ENCODE data around the gene NPC1L1. TPM values are rescaled to one million over a fixed set of nuclear protein-coding genes. Genes with fewer than 3 reads are reported as not detected.
"Not testable (repeated sequence)": the region's sequence is repeated elsewhere in the genome, so short reads cannot be mapped to it uniquely, and the experiment has no call there.

The NPC1L1 gene
- total RNA-seq, 1 experiment from 2014 or later, result 6.5 TPM

DNA sequence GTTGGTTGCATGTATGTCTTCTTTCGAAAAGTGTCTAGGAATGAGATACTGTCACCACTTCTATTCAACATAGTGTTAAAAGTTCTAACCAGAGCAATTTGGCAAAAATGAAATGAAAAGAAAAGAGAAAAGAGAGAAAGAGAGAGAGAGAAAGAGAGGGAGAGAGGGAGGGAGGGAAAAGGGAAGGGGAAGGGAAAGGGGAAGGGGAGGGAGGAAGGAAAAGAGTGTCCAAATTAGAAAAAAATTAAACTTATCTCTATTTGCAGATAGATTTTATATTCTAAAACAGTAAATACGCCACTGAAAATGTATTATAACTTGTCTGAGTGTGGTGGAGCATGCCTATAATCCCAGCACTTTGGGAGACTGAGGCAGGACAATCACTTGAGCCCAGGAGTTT is 16.4 kb upstream of the NPC1L1 start:
- no peaks in the 10 kb centered on the region for H3K27me3 ChIP-seq (replicated peaks; ENCODE audit: control insufficient read depth, insufficient read depth, low read length)
- ChIA-PET POLR2A (no interaction called here), CTCF (no interaction called here)
- Mint-ChIP-seq H3K27ac (ENCODE audit: unreplicated experiment) (no peak overlapping the region), H3K36me3 (ENCODE audit: insufficient read depth, unreplicated experiment) (peaks cover 12% of the 10 kb centered on the region), H3K27me3 (ENCODE audit: insufficient read depth, unreplicated experiment) (no peaks in the 10 kb centered on the region), H3K9me3 (ENCODE audit: unreplicated experiment) (no peaks in the 10 kb centered on the region), H3K4me3 (ENCODE audit: unreplicated experiment) (no peak overlapping the region), H3K4me1 (ENCODE audit: low read depth, unreplicated experiment) (peaks cover 7% of the 10 kb centered on the region)
- no peaks in the 10 kb centered on the region for H3K36me3 ChIP-seq (ENCODE audit: control insufficient read depth, insufficient read depth, low read length)
- intact Hi-C loops (cut with micrococcal nuclease; ENCODE audit: unreplicated experiment), result no loop called here
- no peaks in the 10 kb centered on the region for H3K9me3 ChIP-seq
- DNase-seq, result no peak
- H3K4me1 ChIP-seq, result peaks cover 17% of the 10 kb centered on the region
- BruUV-seq (replicated peaks), result no TSS peak
- TF ChIP-seq, protein P1, sequence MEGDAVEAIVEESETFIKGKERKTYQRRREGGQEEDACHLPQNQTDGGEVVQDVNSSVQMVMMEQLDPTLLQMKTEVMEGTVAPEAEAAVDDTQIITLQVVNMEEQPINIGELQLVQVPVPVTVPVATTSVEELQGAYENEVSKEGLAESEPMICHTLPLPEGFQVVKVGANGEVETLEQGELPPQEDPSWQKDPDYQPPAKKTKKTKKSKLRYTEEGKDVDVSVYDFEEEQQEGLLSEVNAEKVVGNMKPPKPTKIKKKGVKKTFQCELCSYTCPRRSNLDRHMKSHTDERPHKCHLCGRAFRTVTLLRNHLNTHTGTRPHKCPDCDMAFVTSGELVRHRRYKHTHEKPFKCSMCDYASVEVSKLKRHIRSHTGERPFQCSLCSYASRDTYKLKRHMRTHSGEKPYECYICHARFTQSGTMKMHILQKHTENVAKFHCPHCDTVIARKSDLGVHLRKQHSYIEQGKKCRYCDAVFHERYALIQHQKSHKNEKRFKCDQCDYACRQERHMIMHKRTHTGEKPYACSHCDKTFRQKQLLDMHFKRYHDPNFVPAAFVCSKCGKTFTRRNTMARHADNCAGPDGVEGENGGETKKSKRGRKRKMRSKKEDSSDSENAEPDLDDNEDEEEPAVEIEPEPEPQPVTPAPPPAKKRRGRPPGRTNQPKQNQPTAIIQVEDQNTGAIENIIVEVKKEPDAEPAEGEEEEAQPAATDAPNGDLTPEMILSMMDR (IDR thresholded peaks at IDR 0.05; ENCODE audit: insufficient read depth in 1 of 2, low read depth in 1 of 2, low read length in 1 of 2, severe bottlenecking in 1 of 2, unreplicated experiment in 1 of 2), result no peak
- no peak overlapping the region for H3K4me3 ChIP-seq (ENCODE audit: low read depth, low read length)

DNA sequence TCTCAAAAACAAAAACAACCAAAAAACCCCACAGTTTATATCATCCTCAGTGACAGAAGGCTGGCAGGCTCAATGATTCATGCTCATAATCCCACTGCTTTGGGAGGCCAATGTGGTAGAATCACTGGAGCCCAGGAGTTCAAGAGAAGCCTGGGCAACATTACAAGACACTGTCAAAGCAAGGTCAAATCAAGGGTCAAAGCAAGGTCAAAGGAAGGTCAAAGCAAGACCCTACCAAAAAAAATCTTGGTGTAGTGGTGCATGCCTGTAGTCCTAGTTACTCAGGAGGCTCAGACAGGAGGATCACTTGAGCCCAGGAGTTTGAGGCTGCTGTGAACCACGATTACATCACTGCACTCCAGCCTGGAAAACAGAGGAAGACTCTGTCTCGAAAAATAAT is 14.2 kb upstream of the NPC1L1 start:
- Histone ChIP-seq H3K4me3 (ENCODE audit: low read depth, low read length) (no peak overlapping the region), H3K4me1 (no peaks in the 10 kb centered on the region), H3K36me3 (ENCODE audit: control insufficient read depth, insufficient read depth, low read length) (no peaks in the 10 kb centered on the region), H3K9me3 (no peaks in the 10 kb centered on the region), H3K27me3 (replicated peaks; ENCODE audit: control insufficient read depth, insufficient read depth, low read length) (no peaks in the 10 kb centered on the region)
- ChIA-PET CTCF (no interaction called here), POLR2A (no interaction called here)
- Mint-ChIP-seq H3K36me3 (ENCODE audit: insufficient read depth, unreplicated experiment) (peaks cover 6% of the 10 kb centered on the region), H3K4me3 (ENCODE audit: unreplicated experiment) (no peak overlapping the region), H3K27ac (ENCODE audit: unreplicated experiment) (no peak overlapping the region), H3K9me3 (ENCODE audit: unreplicated experiment) (no peaks in the 10 kb centered on the region), H3K27me3 (ENCODE audit: insufficient read depth, unreplicated experiment) (no peaks in the 10 kb centered on the region), H3K4me1 (ENCODE audit: low read depth, unreplicated experiment) (no peaks in the 10 kb centered on the region)
- TF ChIP-seq, protein P1 (IDR thresholded peaks at IDR 0.05; ENCODE audit: insufficient read depth in 1 of 2, low read depth in 1 of 2, low read length in 1 of 2, severe bottlenecking in 1 of 2, unreplicated experiment in 1 of 2), result no peak
- intact Hi-C loops (cut with micrococcal nuclease; ENCODE audit: unreplicated experiment), result no loop called here
- BruUV-seq (replicated peaks), result no TSS peak
- DNase-seq, result no peak

DNA sequence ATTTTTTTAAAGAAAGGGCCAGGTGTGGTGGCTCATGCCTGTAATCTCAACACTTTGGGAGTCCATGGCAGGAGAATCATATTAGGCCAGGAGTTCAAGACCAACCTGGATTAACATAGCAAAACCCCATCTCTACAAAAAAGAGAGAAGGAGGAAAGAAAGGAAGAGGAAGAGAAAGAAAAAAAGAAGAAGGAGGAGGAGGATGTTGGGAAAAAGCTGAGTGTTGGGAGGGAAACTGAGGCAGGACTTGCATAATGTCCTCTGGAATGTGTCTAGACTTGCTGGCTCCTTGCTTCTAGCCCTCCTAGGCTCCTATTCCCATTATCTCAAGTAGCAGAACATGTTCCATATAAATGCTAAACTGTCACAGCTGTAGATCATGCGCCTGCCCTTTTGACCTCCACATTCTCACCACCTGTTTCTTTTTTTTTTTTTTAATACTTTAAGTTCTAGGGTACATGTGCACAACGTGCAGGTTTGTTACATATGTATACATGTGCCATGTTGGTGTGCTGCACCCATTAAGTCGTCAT is 11.4 kb upstream of the NPC1L1 start:
- POLR2A ChIA-PET; H3K4me3 Mint-ChIP-seq (ENCODE audit: unreplicated experiment); intact Hi-C loops (cut with micrococcal nuclease; ENCODE audit: unreplicated experiment): not testable (repeated sequence)

DNA sequence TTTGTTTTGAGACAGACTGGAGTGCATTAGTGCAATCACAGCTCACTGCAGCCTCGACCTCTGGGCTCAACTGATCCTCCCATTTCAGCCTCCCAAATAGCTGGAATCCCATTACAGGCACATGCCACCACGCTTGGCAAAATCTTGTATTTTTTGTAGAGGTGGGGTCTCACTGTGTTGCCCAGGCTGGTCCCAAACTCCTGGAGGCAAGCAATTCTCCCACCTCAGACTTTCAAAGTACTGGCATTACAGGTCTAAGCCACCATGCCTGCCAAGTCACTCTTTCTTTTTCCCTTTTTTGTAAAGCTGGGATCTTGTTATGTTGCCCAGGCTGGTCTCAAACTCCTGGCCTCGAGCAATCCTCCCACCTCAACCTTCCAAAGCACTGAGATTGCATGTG is 8.3 kb upstream of the NPC1L1 start:
- Mint-ChIP-seq H3K36me3 (ENCODE audit: insufficient read depth, unreplicated experiment) (no peaks in the 10 kb centered on the region), H3K27ac (ENCODE audit: unreplicated experiment) (no peak overlapping the region), H3K4me1 (ENCODE audit: low read depth, unreplicated experiment) (peaks cover 9% of the 10 kb centered on the region), H3K9me3 (ENCODE audit: unreplicated experiment) (no peaks in the 10 kb centered on the region), H3K4me3 (ENCODE audit: unreplicated experiment) (no peak overlapping the region), H3K27me3 (ENCODE audit: insufficient read depth, unreplicated experiment) (no peaks in the 10 kb centered on the region)
- Histone ChIP-seq H3K27me3 (replicated peaks; ENCODE audit: control insufficient read depth, insufficient read depth, low read length) (no peaks in the 10 kb centered on the region), H3K4me1 (no peaks in the 10 kb centered on the region), H3K36me3 (ENCODE audit: control insufficient read depth, insufficient read depth, low read length) (no peaks in the 10 kb centered on the region), H3K9me3 (no peaks in the 10 kb centered on the region), H3K4me3 (ENCODE audit: low read depth, low read length) (no peak overlapping the region)
- intact Hi-C loops (cut with micrococcal nuclease; ENCODE audit: unreplicated experiment), result no loop called here
- ChIA-PET CTCF (no interaction called here), POLR2A (no interaction called here)
- no TSS peak for BruUV-seq (replicated peaks)
- TF ChIP-seq, protein P1 (IDR thresholded peaks at IDR 0.05; ENCODE audit: insufficient read depth in 1 of 2, low read depth in 1 of 2, low read length in 1 of 2, severe bottlenecking in 1 of 2, unreplicated experiment in 1 of 2), result no peak
- no peak for DNase-seq

More for the DNA sequence above, 11.4 kb upstream of the NPC1L1 start:
- not testable (repeated sequence) for H3K27me3 Mint-ChIP-seq (ENCODE audit: insufficient read depth, unreplicated experiment); H3K4me1 ChIP-seq; H3K9me3 ChIP-seq; H3K27ac Mint-ChIP-seq (ENCODE audit: unreplicated experiment); H3K27me3 ChIP-seq (replicated peaks; ENCODE audit: control insufficient read depth, insufficient read depth, low read length); H3K4me1 Mint-ChIP-seq (ENCODE audit: low read depth, unreplicated experiment); DNase-seq; H3K9me3 Mint-ChIP-seq (ENCODE audit: unreplicated experiment); H3K36me3 Mint-ChIP-seq (ENCODE audit: insufficient read depth, unreplicated experiment); BruUV-seq (replicated peaks); H3K36me3 ChIP-seq (ENCODE audit: control insufficient read depth, insufficient read depth, low read length); H3K4me3 ChIP-seq (ENCODE audit: low read depth, low read length)
- CTCF ChIA-PET, result interaction anchor here (0.6 to 1.3 kb wide), 2 partner anchors 10 to 533 kb away, joined by 3 to 4 read pairs; no protein-coding TSS in a partner anchor

Data from Caco-2 (cell line).